GM12892 (cell line): ENCODE data around the gene CHD2.

Experiments
- POLR2A ChIP-seq: IDR thresholded peaks from 2 replicates; pipeline ENCODE4 v1.6.1; 2011; ENCODE audit warnings: low read depth, low read length, control low read depth
- POLR2AphosphoS5 ChIP-seq: IDR thresholded peaks from 2 replicates; pipeline ENCODE4 v1.6.1; 2011; ENCODE audit warnings: low read depth, low read length, control low read depth
- TAF1 ChIP-seq: IDR thresholded peaks from 2 replicates; pipeline ENCODE4 v1.6.1; 2011; ENCODE audit warnings: low read depth, mild to moderate bottlenecking, control low read depth, low read length, borderline replicate concordance

DNA sequence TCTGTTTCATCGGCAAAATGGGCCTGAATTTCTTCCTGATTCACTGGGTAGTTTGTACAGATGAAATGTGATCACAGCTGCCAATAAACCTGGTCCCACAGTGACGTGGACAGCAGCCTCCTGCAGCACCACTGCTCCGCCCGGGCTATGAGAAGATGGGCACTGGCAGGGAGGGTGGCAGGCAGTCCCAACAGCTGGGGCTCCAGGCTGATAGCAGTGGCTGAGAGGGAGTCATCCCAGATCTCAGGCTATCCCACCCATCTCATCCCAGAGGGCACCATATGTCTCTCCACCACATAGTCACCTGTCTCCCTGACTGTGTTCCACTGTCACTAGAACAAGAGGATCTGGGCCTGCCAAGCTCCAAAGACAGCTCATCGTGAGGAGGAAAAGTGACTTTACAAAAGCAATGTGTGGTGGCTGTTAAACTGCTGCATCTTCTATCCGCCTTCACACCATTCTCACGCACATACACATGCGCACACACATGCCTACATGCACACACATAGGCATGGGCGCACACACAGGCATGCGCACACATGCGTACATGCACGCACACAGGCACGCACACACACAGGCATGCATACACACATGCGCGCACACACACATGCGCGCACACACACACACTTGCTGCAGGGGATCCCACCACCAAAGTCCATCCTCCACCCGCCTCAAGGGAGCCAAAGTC is 142.7 kb downstream of the CHD2 start:
- TF ChIP-seq POLR2AphosphoS5 (no peak), TAF1 (no peak), POLR2A (no peak)
